A673 (cell line): Measurements from ENCODE around the gene ABR.

ENCODE experiments used
- EZH2 ChIP-seq: fragments of 200-600 bp; sonication (generic); IDR thresholded peaks from 2 replicates; pipeline ENCODE4 v1.6.1; 2017; ENCODE audit warnings: borderline replicate concordance, low read depth, mild to moderate bottlenecking, mixed read lengths, antibody characterized with exemption, low read length; ENCODE audit not compliant: poor library complexity, severe bottlenecking
- TF ChIP-seq, protein P1 (sequence below): fragments of 300-800, 200-600 bp; sonication (generic); conservative IDR thresholded peaks from 2 replicates; pipeline ENCODE4 v1.5.1; 2017; ENCODE audit warnings: low read depth, mild to moderate bottlenecking, antibody characterized with exemption, low read length, moderate library complexity, mixed read lengths

DNA sequence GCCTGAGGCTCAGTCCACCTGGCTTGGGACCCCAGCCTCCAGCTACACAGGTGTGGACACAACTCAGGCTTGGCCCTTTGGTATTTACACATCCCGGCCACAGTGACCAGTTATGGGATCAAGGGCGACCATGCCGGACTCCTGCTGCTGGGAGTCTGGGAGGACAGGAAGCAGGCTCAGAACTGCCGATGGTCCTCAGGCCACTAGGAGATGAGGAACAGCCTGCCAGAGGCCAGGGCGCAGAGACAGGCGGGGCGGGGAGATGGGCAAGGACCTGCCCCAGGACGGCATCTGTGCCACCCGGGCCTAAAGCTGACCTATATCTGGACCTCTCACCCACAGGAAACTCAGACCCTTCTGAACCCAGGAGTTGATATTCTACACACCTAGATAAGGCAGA lies 212.7 kb downstream of the ABR start:
- TF ChIP-seq, protein P1, sequence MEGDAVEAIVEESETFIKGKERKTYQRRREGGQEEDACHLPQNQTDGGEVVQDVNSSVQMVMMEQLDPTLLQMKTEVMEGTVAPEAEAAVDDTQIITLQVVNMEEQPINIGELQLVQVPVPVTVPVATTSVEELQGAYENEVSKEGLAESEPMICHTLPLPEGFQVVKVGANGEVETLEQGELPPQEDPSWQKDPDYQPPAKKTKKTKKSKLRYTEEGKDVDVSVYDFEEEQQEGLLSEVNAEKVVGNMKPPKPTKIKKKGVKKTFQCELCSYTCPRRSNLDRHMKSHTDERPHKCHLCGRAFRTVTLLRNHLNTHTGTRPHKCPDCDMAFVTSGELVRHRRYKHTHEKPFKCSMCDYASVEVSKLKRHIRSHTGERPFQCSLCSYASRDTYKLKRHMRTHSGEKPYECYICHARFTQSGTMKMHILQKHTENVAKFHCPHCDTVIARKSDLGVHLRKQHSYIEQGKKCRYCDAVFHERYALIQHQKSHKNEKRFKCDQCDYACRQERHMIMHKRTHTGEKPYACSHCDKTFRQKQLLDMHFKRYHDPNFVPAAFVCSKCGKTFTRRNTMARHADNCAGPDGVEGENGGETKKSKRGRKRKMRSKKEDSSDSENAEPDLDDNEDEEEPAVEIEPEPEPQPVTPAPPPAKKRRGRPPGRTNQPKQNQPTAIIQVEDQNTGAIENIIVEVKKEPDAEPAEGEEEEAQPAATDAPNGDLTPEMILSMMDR, result no peak
- no peak for TF ChIP-seq EZH2
